ENCODE results near the gene FOXJ3. TPM values are rescaled to one million over a fixed set of nuclear protein-coding genes. Genes with fewer than 3 reads are reported as not detected.

The FOXJ3 gene
- polyA plus RNA-seq, 1 of the 3 experiments (the other 2 are of a cell fraction) = 16.0 TPM

DNA sequence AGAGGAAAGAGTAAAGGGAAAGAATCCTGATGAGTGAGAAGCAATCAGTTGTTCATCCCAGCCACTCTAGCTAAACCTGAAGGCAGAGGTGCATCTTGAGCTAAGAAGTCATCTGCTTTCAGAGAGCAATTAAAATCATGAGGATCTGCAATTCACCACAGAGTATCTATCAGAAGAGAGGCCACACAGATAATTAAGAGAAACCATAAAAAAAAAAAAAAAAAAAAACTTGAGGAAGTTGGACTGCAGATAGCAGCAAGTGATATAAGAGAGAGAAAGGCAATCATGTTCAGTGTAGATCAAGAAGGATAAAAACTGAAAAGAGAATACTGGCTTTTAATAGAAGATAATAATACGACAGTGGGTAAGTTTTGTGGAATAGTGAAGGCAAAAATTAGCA lies 17.7 kb downstream of the FOXJ3 start:
- no peak overlapping the region for H2AFZ ChIP-seq (ENCODE audit: low read depth)
- no peaks in the 10 kb centered on the region for H3K36me3 ChIP-seq (replicated peaks in 1 of 2; ENCODE audit: control insufficient read depth in 1 of 2, insufficient read depth in 2 of 2, low read length in 1 of 2)
- H3K9me2 ChIP-seq = no peaks in the 10 kb centered on the region
- H3K27me3 ChIP-seq (ENCODE audit: insufficient read depth) = no peaks in the 10 kb centered on the region
- H3K9ac ChIP-seq = no peak overlapping the region
- DNase-seq = no peak
- peaks cover 97% of the 10 kb centered on the region for H4K20me1 ChIP-seq (ENCODE audit: insufficient read depth)
- H3K4me2 ChIP-seq = no peak overlapping the region
- no peak overlapping the region for H3K4me3 ChIP-seq (ENCODE audit: low read depth in 2 of 2, low read length in 1 of 2)
- WGBS (ENCODE audit: low lambda C conversion rate) = 90% methylated on average over 1 of the region's 1 CpG
- peaks cover 9 to 29% of the 10 kb centered on the region in 2 experiments; a peak in 3 of 4 replicates for H3K4me1 ChIP-seq (ENCODE audit: control insufficient read depth in 1 of 2, insufficient read depth in 2 of 2, low read depth in 1 of 2, low read length in 1 of 2)
- peaks cover 8% of the 10 kb centered on the region for H3F3A ChIP-seq (replicated peaks; ENCODE audit: insufficient read depth)
- ChIA-PET CTCF (interaction anchor here (1.0 to 1.4 kb wide), 3 partner anchors 28 to 170 kb away, joined by 3 to 6 read pairs (median 3); no protein-coding TSS in a partner anchor), POLR2A (no interaction called here)
- H3K27ac ChIP-seq (ENCODE audit: low read depth in 2 of 2, low read length in 1 of 2) = no peak overlapping the region
- H3K9me3 ChIP-seq = no peaks in the 10 kb centered on the region
- H3K79me2 ChIP-seq (ENCODE audit: insufficient read depth) = peaks cover 99% of the 10 kb centered on the region
- TF ChIP-seq, protein P1, sequence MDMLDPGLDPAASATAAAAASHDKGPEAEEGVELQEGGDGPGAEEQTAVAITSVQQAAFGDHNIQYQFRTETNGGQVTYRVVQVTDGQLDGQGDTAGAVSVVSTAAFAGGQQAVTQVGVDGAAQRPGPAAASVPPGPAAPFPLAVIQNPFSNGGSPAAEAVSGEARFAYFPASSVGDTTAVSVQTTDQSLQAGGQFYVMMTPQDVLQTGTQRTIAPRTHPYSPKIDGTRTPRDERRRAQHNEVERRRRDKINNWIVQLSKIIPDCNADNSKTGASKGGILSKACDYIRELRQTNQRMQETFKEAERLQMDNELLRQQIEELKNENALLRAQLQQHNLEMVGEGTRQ (IDR thresholded peaks at IDR 0.05; ENCODE audit: borderline replicate concordance, low read depth, low read length) = no peak
- TF ChIP-seq JUND (IDR thresholded peaks at IDR 0.05) = no peak
- TF ChIP-seq TCF12 (IDR thresholded peaks at IDR 0.05) = no peak
- no peak for TF ChIP-seq RCOR1 (IDR thresholded peaks at IDR 0.05; ENCODE audit: low read length)
- TF ChIP-seq ZBTB33 (IDR thresholded peaks at IDR 0.05; ENCODE audit: borderline replicate concordance, low read depth) = no peak
- TF ChIP-seq RAD21 (IDR thresholded peaks at IDR 0.05; ENCODE audit: low read length) = no peak
- no peak for TF ChIP-seq RXRA (IDR thresholded peaks at IDR 0.05; ENCODE audit: borderline replicate concordance, low read depth)
- no peak for TF ChIP-seq SMC3 (IDR thresholded peaks at IDR 0.05; ENCODE audit: low read depth, low read length)
- TF ChIP-seq REST (IDR thresholded peaks at IDR 0.05; ENCODE audit: low read depth, low read length) = no peak
- no peak for TF ChIP-seq SIN3A (IDR thresholded peaks at IDR 0.05; ENCODE audit: borderline replicate concordance, low read depth, low read length)
- no peak for TF ChIP-seq FOXM1 (IDR thresholded peaks at IDR 0.05; ENCODE audit: low read depth)
